ENCODE measurements around the gene PDZD11. TPM values are rescaled to one million over a fixed set of nuclear protein-coding genes. Genes with fewer than 3 reads are reported as not detected.

The PDZD11 gene
- total and polyA plus RNA-seq, 8 donors, result 7.4 to 30.9 (median 13.4) TPM

GRCh38 chrX:70262952-70263567 lies 26.7 kb downstream of the PDZD11 start:
- ATAC-seq (peak in 3 of 4 donors; percentile 61 to 64 (median 63)), DNase-seq (peak in 1 of 6 donors; percentile 30), FAIRE-seq (no peak)
- intact Hi-C loops (cut with DNase I), result no loop called here
- Histone ChIP-seq H3K36me3 (no peaks in the 10 kb centered on the region), H3K9me3 (no peaks in the 10 kb centered on the region), H3K4me3 (no peak overlapping the region), H3K4me1 (no peaks in the 10 kb centered on the region), H3K27ac (no peak overlapping the region), H3K27me3 (peaks cover 0 to 3% (median 0%) of the 10 kb centered on the region in 4 donors)
- TF ChIP-seq, protein P1, sequence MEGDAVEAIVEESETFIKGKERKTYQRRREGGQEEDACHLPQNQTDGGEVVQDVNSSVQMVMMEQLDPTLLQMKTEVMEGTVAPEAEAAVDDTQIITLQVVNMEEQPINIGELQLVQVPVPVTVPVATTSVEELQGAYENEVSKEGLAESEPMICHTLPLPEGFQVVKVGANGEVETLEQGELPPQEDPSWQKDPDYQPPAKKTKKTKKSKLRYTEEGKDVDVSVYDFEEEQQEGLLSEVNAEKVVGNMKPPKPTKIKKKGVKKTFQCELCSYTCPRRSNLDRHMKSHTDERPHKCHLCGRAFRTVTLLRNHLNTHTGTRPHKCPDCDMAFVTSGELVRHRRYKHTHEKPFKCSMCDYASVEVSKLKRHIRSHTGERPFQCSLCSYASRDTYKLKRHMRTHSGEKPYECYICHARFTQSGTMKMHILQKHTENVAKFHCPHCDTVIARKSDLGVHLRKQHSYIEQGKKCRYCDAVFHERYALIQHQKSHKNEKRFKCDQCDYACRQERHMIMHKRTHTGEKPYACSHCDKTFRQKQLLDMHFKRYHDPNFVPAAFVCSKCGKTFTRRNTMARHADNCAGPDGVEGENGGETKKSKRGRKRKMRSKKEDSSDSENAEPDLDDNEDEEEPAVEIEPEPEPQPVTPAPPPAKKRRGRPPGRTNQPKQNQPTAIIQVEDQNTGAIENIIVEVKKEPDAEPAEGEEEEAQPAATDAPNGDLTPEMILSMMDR (IDR thresholded peaks at IDR 0.05), result peak in 2 of 4 donors; percentile 6 to 8
- WGBS, 2 donors, result 21 to 37% methylated on average over 7 of the region's 7 CpGs

GRCh38 chrX:70260104-70260503 lies 29.6 kb downstream of the PDZD11 start, which contains the start of gene P2RY4:
TSS of gene P2RY4 (minus strand) at chrX:70260204. CDS start at chrX:70259624, 580 bp downstream.
- Histone ChIP-seq H3K4me3 (no peak within 1 kb of the TSS), H3K4me1 (no peaks in the 10 kb centered on the region), H3K36me3 (no peaks in the 10 kb centered on the region), H3K9me3 (no peaks in the 10 kb centered on the region), H3K27ac (no peak within 1 kb of the TSS), H3K27me3 (peaks cover 0 to 3% (median 0%) of the 10 kb centered on the region in 4 donors)
- no peak for FAIRE-seq
- ATAC-seq, result no peak
- TF ChIP-seq, protein P1 (IDR thresholded peaks at IDR 0.05), result no peak
- no peak for DNase-seq
- 64 to 68% methylated on average over 4 of the region's 4 CpGs for WGBS, 2 donors
- intact Hi-C loops (cut with DNase I), result no loop called here

DNA sequence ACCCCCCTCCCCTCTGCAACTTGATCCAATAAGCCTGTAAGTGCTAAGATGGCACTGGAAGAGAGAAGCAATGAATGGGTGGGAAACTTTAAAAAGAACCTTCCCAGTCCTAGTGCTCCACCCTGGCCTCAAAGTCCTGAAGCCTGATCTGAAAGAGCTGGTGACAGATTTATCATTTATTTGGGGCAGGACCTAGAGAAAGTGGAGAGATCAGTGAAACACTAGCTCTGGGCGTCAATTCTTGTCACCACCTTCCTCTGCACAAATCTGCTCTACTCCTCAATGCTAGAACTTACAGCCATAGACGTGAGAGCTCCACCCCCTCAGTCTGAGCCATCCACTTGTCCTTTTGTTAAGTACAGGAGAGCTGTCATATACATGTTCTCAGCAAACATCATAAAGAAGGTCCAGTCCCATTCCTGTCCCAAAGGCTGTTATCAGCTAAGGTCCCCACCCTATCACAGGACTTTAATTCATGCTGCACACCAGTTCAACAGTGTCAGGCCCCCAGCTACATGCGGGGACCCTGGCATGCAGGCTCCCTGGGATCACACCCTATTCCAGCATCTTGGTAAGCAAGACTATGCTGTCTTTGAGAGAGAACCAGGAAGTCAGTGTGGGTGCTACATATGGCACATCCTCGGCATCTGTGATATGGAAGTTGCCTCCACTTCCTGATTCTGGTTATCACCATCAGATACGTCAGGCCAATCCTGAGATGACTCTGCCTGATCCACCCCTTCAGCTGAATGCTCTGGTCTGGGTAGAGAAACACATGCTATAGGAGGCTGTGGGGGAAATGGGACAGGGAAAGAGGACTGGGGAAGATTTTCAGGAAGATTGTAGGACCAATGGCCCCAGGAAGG lies 32.1 kb downstream of the PDZD11 start:
- H3K27ac ChIP-seq, result no peak overlapping the region
- H3K36me3 ChIP-seq, result no peaks in the 10 kb centered on the region
- H3K27me3 ChIP-seq, result peaks cover 0 to 3% (median 0%) of the 10 kb centered on the region in 4 donors
- ATAC-seq, result no peak
- DNase-seq, result no peak
- H3K4me1 ChIP-seq, result no peaks in the 10 kb centered on the region
- no peaks in the 10 kb centered on the region for H3K9me3 ChIP-seq
- intact Hi-C loops (cut with DNase I), result no loop called here
- TF ChIP-seq, protein P1 (IDR thresholded peaks at IDR 0.05), result no peak
- no peak overlapping the region for H3K4me3 ChIP-seq
- FAIRE-seq, result no peak
- 55 to 84% methylated on average over 5 of the region's 5 CpGs for WGBS, 2 donors

DNA sequence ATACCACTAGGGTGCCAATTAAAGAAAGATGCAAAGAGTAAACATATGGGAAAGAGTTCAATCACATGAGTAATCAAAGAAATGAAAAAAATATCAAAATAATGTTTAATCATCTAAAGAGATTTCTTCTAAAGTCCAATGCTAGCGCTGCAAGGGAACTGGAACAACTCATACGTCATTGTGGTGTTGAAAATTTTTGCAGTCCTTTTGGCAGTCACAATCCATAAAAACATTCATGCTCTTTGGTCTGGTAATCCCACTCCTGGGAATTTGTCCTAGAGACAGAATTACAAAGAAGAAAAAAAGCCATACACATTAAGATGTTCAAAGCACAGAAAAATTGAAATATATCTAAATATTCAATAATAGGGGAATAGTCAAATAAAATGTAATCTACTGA lies 34.3 kb downstream of the PDZD11 start:
- intact Hi-C loops (cut with DNase I), result no loop called here
- Histone ChIP-seq H3K4me1 (no peaks in the 10 kb centered on the region), H3K27me3 (peaks cover 0 to 14% (median 0%) of the 10 kb centered on the region in 4 donors), H3K36me3 (no peaks in the 10 kb centered on the region), H3K27ac (no peak overlapping the region), H3K9me3 (no peaks in the 10 kb centered on the region), H3K4me3 (no peak overlapping the region)
- DNase-seq (no peak), FAIRE-seq (peak; percentile 45), ATAC-seq (no peak)
- WGBS, 2 donors, result 88 to 91% methylated on average over 2 of the region's 2 CpGs
- TF ChIP-seq, protein P1 (IDR thresholded peaks at IDR 0.05), result no peak
